CD4-positive, alpha-beta T cell treated with Interleukin-6 at 100 ng/mL for 8 hours (primary cell): Measurements from ENCODE around the gene INO80E.
"Not testable (repeated sequence)": the region's sequence is repeated elsewhere in the genome, so short reads cannot be mapped to it uniquely, and the experiment has no call there.

Source experiments
- DNase-seq: peaks from one replicate; pipeline ENCODE4 v3.0.0-alpha.2; 2020; ENCODE audit warnings: mixed read lengths, low spot score

Gene INO80E

DNA sequence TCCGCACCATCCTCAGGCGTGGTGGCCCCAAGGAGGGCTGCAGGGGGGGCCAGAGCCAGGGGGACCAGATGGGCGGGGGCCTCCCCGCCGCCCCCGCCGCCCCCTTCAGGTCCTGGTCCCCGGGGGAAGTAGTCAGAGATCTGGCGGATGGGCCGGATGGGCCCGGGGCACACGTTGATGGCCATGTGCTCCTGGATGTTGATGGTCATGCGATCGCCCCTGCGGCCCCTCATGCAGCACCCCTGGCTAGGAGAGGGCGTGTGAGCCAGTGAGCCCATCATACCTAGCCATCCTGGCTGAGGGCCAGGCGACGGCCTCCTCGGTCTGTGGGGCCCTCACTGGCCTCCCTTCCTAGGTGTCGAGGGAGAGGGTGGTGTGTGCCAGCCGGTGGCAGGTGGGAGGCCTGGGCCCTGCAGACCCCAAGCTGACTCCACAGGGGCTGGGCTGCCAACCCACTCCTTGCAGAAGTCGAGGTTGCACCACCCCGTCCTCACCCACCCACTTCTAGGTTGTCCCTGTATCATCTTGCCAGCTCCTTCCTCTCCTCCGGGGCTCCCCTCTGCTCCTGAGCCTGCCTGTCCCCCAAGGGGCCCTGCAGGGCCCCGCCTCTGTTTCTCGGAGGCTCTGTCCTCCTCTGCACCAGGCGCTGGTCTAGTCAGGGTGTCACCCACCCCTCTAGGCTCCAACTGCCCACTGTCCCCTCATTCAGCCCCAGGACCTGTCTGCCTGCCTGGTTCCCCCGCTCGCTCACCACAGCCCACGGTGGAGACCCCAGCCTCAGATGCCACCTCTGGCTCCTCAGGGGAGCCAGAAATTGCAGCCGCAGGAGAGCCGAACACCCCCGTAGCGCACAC lies 14.2 kb downstream of the INO80E start:
- DNase-seq = no peak

DNA sequence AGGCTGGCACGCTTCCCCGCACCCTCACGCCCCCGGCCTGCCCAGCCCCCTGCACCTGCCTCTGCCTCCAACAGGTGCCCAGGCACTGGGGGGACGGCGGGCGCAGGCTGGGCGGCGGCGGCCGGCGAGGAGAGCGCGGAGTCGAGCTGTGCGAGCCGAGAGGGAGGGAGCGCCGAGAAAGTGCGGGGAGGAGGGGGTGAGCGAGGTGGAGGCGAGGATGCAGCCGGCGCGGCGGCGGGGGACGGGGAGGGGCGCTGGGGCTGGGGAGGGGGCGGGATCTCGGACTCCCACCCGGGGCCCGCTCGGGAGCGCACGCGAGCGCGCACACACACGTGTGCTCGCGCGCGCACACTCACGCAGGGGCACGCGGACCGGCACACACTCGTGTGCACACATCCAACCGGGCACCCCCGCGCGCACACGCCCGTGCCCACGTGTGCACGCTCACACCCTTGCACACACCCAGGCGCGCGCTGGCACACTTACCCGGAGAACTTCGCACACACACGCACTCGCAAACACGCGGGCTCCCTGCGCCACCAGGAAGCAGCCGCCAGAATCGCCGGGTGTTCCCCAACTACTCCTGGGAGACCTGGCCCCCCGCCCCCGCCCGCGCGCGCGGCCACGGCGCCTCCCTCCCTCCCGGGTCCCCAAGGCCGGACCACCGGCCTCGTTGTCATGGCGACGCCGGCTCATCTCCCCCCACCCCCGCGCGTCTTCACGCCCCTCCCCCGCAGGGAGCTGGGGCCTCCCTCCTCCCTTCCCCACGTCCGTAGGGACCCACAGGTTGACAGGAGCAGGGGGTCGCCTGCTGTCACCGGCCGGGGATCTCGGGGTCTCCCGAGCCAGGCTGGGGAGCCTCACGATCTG lies 15.0 kb downstream of the INO80E start, which contains the start of gene DOC2A:
Gene DOC2A (minus strand): TSS at position 184 of the 870 bp plus-strand sequence. CDS start 805 bp downstream, outside the sequence.
- no peak for DNase-seq

DNA sequence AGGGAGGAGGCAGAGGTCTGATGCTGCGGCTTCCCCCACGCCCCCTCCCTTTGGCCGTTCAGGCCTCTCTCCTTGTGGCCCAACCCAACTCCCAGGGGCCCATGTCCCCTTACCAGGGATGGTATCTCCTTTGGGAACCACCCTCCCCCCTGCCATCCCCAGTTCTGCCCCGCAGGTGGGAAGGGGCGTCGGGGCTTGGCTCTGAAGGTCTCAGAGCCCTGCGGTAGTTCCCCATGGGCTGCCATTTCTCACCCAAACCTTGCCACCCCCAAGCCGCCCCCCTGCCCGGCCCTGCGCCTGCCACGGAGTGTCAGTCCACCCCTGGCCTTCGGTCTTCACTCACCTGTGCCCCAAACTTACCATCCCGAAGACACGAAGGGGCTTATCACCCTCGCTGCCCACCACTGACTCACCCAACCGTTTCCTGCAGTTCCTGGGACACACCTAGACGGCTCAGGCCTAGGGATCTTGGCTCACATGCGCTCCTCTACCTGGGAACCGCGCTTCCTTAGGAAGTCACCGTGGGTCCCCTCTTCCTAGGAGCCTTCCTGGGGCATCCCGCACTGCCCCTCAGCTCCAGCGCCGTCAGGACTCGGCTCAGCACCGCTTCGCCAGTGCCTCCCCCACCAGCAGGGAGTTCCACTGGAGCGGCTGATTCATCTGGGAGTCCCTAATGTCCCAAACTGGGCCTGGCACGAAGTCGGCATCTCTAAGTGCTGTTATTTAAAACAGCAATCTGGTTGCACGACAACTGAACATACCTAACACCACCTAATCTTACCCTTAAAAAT lies 15.9 kb downstream of the INO80E start:
- no peak for DNase-seq

DNA sequence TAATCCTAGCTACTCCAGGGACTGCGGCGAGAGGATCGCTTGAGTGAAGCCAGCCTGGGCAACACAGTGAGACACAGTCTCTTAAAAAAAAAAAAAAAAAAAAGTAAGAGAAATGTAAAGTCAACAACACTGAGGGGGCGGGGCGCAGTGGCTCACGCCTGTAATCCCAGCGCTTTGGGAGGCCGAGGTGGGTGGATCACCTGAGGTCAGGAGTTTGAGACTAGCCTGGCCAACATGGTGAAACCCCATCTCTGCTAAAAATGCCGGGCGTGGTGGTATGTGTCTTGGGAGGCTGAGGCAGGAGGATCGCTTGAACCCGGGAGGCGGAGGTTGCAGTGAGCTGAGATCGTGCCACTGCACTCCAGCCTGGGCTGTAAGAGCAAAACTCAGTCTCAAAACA lies 16.6 kb downstream of the INO80E start:
- DNase-seq = not testable (repeated sequence)

DNA sequence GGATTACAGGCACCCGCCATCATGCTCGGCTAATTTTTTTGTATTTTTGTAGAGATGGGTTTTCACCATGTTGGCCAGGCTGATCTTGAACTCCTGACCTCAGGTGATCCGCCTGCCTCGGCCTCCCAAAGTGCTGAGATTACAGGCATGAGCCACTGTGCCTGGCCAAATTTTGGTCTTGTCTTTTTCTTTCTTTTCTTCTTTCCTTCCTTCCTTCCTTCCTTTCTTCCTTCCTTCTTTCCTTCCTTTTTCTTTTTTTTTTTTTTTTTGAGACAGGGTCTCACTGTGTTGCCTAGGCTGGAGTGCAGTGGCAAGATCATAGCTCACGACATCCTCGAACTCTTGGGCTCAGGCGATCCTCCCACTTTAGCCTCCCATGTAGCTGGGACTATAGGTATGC lies 19.4 kb downstream of the INO80E start:
- DNase-seq = not testable (repeated sequence)

DNA sequence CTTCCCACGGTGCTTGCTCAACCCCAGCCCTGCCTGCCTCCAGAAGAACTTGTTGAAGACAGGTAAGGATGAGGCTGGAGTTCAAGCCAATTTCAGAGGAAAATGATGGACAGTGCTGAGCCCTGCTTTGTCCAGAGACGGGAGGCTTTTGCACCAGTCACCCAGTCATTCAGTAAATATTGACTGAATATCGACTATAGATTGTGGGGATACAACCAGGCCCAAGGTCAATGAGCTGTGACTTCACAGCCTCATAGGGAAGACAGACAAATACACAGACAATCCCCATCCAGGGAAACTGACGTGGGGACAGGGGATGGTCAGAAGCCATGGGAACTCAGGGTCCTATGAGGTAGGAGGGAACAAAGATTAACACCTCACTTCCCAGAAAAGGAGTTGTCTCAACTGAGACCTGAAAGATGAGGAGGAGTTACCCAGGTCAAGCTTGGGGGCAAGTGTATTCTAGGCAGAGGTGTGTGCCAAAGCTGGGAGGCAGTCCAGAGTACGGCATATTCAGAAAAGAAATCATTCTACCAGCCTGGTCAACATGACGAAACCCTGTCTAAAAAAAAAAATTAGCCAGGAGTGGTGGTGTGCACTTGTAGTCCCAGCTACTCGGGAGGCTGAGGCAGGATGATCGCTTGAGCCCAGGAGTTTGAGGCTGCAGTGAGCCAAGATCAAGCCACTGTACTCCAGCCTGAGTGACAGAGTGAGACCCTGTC lies 20.7 kb downstream of the INO80E start:
- no peak for DNase-seq

DNA sequence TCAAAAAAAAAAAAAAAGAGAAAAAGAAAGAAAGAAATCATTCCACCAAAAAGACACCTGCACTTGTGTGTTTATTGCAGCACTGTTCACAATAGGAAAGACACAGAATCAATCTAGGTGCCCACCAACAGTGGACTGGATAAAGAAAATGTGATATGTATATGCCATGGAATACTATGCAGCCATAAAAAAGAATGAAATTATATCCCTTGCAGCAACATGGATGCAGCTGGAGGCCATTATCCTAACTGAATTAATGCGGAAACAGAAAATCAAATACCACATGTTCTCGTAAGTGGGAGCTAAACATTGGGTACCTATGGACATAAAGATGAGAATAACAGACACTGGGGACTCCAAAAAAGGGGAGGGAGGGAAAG lies 21.2 kb downstream of the INO80E start:
- DNase-seq = no peak

DNA sequence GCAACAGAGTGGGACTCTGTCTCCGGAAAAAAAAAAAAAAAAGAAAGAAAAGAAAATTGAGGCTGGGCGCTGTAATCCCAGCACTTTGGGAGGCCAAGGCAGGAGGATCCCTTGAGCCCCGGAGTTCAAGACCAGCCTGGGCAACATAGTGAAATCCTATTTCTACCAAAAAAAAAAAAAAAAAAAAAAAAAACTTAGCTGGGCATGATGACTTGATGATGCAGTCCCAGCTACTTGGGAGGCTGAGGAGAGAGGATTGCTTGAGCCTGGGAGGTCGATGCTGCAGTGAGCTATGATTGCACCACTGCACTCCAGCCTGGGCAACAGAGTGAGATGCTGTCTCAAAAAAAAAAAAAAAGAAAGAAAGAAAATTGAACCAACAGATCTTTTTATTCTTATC lies 21.9 kb downstream of the INO80E start:
- not testable (repeated sequence) for DNase-seq

DNA sequence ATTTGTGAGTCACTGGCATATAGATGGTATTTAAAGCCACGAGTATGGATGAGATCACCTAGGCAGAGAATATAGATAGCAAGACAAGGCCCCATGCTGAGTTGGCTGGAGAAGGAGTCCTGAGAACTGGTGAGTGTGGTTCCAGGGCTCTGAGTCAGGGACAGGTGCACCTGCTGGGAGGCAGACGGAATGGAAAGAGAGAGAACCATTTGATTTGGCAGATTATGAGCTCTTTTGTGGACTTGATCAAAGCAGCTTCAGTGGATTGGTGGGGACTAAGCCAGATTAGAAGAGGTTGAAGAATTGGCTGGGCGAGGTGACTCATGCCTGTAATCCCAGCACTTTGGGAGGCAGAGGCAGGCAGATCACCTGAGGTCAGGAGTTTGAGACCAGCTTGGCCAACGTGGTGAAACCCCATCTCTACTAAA lies 22.7 kb downstream of the INO80E start:
- no peak for DNase-seq

DNA sequence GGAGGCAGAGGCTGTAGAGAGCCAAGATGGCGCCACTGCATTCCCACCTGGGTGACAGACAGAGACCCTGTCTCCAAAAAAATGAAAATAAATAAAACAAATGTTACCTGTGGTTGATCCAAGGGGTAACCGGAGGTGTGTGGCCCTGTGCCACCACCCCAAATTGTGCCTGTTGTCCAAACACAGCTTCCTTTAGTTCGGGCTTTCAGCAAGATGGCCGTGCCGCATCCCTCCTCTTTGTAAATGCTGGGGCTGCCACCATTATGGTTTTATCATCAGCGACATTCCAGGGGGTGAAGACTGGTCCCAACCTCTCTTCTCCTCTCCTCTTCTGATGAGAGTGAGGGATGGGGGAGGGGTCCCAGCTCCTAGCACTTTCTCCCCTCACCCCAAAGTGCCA lies 26.8 kb downstream of the INO80E start, which contains the start of gene C16orf92:
Gene C16orf92 (plus strand): TSS at position 312 of the 400 bp plus-strand sequence. CDS start 143 bp downstream, outside the sequence.
- no peak for DNase-seq

DNA sequence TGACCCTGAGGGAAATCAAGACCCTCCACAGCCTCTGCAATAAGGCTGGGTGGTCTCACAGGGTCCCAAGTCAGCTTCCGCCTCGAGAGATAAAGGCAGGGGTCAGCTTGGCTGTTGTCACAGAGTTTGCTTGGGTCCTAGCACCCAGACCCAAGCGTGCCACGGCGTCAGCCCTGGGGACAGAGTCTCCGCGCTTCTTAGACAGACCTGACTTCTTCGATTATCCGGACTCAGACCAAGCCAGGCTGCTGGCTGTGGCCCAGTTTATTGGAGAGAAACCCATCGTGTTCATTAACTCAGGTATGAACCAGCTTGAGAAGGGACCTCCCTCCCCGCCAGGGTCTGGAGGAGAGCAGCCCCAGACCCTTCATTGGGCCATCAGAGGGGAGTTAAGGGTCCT lies 27.5 kb downstream of the INO80E start:
- DNase-seq = no peak

DNA sequence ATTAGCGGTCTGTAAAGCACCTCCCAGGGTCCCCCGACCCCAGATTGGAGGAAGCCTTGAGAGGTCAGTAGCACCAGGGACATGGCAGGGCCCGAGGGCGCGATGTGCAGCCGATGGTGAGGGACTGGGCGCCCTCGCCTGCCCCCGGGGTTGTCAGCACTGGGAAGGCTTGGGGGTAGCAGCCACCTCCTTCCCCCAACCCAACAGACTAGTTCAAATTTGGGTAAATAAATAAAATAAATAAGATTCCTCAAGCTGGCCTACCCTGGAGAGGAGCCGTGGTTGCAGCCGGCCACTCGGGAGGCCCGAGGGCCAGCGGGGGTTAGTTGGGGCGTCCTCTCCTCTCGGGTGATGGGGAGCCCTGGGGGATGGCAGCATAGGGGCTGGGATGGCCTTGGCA lies 28.4 kb downstream of the INO80E start:
- no peak for DNase-seq

DNA sequence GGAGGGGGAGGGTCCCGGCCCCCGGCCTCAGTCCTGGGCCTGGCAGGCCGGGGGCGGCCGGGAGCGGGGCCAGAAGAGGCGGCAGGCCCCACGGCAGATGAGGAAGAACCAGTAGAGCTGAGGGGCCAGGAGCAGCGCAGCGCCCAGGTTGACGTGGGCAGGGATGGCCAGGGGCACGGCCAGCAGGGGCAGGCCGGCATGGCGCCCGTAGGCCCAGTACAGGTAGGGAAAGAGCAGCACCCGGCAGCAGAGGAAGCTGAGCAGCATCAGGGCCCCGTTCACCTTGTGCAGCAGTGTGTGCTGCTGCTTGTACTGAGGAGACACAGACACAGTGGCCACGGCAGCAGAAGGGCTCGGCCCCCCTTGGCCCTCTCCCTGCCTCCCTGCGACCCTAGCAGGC lies 29.1 kb downstream of the INO80E start:
- DNase-seq = no peak

DNA sequence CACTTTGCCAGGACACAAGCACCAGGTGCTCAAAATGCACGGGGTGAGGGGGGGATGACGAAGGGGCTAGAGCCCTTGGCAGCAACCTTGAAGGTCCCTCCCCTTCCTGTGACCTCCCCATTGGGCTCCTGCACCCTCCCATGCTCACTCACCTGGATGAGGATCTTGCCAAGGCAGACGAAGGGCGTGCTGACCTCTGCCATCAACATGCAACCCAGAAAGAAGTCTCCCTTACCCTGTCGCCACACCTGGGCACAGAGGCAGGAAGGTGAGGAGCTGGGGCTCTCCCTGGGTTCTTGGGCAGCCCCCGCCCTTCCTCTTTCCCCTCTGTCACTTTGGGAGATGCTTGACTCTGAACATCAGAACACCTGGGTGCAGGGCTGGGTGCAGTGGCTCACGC lies 29.5 kb downstream of the INO80E start:
- DNase-seq = no peak

DNA sequence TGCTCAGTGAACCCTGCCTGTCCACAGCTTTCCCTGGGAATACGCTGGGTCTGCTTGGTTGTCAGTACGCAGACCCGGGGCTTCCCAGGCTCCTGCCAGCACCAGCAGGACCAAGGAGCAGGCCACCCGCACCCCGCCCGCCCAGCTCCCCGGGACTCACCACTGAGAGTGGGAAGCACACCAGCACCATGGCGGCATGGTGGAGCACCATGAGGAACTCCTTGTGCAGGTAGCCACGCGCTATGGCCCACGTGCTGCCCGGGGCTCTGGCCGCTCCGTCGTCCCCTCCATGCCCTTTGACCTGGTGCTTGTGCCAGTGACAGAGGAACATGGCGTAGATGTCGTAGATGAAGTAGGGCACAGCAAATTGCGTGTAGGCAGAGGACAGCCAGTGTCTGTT lies 30.4 kb downstream of the INO80E start:
- DNase-seq = no peak

DNA sequence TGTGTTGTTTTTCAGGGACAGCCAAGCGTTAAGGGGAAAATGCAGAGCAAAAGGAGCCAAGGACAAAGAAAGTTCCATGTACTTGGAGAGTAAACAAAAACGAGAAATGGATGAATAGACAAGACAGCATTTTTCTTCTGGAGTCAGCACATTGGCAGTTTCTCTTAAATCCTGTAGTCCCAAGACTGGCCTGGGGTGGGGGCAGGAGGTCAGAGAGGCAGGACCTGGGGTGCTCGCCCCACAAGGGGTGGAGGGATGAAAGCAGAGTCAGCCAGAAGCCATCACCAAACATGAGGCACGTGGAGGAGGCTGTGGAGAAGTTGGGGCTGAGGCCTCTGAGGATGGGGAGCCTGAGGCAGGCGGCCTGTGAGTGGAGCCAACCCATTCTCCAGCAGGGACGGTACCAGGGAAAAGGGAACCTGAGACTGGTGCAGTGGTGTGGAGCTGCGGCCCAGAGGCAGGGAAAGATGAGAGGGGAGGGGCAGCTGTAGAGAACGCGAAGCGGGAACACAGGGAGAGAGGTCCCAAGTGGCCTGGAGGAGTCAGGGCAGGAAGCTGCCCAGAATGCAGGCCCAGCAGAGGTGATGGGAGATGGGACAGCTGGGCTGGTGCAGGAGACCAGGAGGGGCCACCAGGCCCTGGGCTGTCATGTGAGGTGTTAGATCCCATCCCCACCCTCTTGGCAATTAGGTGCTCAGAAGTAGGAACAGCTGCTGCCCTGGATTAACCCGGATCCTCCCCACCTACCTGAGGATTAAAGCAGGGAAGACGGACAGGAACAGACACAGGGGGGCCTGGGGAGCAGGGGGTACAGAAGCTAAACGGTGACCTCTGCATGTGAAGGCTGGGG lies 31.8 kb downstream of the INO80E start:
- DNase-seq = no peak

DNA sequence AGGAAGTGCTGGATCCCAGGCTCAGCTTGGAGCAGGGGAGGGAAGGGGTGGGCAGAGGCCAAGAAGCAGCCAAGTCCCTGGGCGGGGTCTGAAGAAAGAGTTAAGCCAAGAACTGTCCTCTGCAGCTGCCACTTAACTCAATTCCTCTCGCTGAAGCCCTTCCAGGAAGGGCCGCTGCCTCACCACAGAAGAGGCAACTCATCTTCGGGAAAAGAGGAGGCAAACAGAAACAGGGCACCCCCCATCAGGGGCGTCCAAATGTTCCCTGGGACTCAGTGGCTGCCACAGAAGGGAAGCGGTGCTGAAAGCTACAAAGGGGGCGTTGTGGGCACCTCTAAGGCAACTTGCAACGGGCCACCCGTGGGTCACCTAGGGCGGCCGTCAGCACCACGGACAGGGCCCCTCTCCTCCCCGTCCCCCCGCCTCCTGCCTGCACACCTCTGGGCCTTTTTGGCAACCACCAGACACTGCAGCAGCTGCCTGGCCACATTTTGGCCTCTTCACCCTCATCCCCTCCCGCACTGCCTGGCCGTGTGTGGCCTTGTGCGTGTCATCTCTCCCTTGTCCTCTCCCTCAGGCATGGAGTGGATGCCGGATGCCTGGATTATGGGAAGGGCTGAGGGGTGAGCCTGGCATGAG lies 32.5 kb downstream of the INO80E start:
- no peak for DNase-seq

DNA sequence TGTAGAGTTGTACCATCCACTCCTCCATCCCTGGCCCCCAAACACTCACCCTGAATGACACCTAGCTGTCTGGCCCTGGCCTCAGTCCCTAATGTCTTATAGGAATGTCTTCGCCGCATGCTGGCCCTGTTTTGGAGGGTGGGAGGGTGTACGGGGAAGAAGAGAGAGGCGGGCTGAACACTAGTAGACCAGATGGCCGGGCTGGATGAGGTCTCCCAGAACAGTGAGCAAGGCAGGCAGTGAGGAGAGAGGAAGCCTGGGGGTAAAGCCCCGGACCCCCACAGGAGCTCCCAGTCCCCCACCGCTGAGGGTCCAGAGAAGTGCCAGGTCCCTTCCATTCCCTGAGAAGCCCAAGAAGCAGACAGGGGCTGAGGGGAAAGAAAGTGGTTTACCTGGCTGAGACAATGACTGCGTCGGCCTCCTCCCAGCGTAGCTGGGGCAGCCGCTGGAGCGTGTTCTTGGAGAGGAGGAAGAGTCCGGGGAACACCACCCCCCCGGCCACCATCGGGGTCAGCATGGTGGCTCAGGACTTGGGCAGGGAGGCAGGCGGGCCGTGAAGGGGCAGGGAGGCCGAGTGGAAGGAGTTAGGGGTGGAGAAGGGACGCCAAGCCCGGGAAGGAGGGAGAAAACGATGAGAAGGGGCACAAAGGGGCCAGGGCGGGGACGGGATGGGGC lies 34.1 kb downstream of the INO80E start:
- DNase-seq = no peak

DNA sequence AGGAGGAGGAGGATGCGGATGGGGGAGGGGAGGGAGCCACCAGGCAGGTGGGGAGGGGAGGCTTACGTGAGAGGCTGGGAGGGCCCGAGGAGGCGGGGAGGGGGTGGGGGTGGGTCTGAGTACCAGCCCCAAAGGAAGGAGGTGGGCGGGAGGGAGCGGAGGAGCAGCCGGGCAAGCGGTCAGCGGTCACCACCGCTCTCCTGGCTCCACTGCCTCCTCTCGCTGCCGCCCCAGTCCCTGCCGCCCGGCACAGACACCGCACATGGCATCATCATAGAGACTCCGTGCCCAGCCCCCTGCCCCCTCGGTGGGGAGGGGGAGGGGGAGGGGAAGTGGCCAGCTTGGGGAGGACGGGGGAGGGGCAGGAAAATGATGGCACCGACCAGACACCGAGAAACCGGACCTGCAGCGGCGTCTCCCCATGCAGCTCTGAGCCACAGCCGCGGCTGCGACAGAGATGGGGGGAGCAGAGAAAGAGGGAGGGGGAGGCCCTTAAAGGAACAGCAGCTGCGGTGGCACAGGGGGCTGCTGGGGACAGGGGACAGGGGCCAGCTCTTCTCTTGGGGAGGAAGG lies 34.9 kb downstream of the INO80E start, which contains the start of gene TLCD3B:
Gene TLCD3B (minus strand): TSS at position 431 of the 573 bp plus-strand sequence. CDS start 744 bp downstream, outside the sequence.
- no peak for DNase-seq
